Activated CD8-positive, alpha-beta memory T cell treated with anti-CD3 and anti-CD28 coated beads for 48 hours (primary cell): ENCODE results near the gene IRGC.

Source experiments
- DNase-seq, 3 experiments: peaks; one replicate each; pipeline ENCODE4 v3.0.0-alpha.2; 2020; ENCODE audit warnings: low read depth in 2 of 3, low spot score in 2 of 3

Gene IRGC

GRCh38 chr19:43723588-43723987 is 7.7 kb downstream of the IRGC start:
- no peak for DNase-seq

GRCh38 chr19:43724896-43725295 is 9.0 kb downstream of the IRGC start:
- DNase-seq, result no peak

GRCh38 chr19:43725468-43725867 is 9.6 kb downstream of the IRGC start:
- DNase-seq, result no peak

- DNase-seq, result no peak
Measured at GRCh38 chr19:43726736-43727592, 11.1 kb downstream of the IRGC start.

GRCh38 chr19:43727593-43727853 is 11.6 kb downstream of the IRGC start:
- DNase-seq, result no peak

- DNase-seq, result no peak
Measured at GRCh38 chr19:43729919-43730318, 14.0 kb downstream of the IRGC start.

GRCh38 chr19:43731346-43731745 is 15.5 kb downstream of the IRGC start:
- no peak for DNase-seq

- DNase-seq, result no peak
Measured at GRCh38 chr19:43731846-43732245, 16.0 kb downstream of the IRGC start.

- no peak for DNase-seq
Measured at GRCh38 chr19:43735013-43735412, 19.1 kb downstream of the IRGC start.

GRCh38 chr19:43735957-43736356 is 20.1 kb downstream of the IRGC start:
- no peak for DNase-seq

GRCh38 chr19:43738780-43739211 is 22.9 kb downstream of the IRGC start:
- DNase-seq, result no peak

- DNase-seq, result no peak
Measured at GRCh38 chr19:43739439-43740235, 23.8 kb downstream of the IRGC start.

- DNase-seq, result no peak
Measured at GRCh38 chr19:43741075-43741825, 25.4 kb downstream of the IRGC start.

GRCh38 chr19:43743059-43743458 is 27.2 kb downstream of the IRGC start:
- DNase-seq, result no peak

GRCh38 chr19:43747557-43748204 is 31.8 kb downstream of the IRGC start:
- no peak for DNase-seq

- DNase-seq, result no peak
Measured at GRCh38 chr19:43748205-43748594, 32.3 kb downstream of the IRGC start.

- no peak for DNase-seq
Measured at GRCh38 chr19:43748685-43749084, 32.8 kb downstream of the IRGC start.

GRCh38 chr19:43749152-43749551 is 33.3 kb downstream of the IRGC start:
- DNase-seq, result no peak

GRCh38 chr19:43749898-43750297 is 34.0 kb downstream of the IRGC start:
- DNase-seq, result no peak

GRCh38 chr19:43751466-43752220 is 35.8 kb downstream of the IRGC start:
- DNase-seq, result no peak
